HepG2 (cell line): Measurements from ENCODE around the gene CHDH. TPM values are rescaled to one million over a fixed set of nuclear protein-coding genes. Genes with fewer than 3 reads are reported as not detected.

ENCODE experiments used
- ATAC-seq: fragments of 200-7000 bp; cut with Tn5 transposase; 3 replicates; pipeline ENCODE4 v1.9.1; 2020; ENCODE audit warnings: mild to moderate bottlenecking, moderate library complexity
- BruUV-seq: library from RNA; stranded (reverse); fragments of 400-500 nt; replicated peaks from 2 replicates; lab custom pipeline; 2021; lab: Mats Ljungman, UMichigan
- CTCF ChIA-PET: fragments of 300-600 bp; formaldehyde crosslinking; extraction: SDS; loops from one replicate; lab custom pipeline; 2021; ENCODE audit warnings: low total read pairs, inconsistent platforms, low intra/inter-chr PET ratio; lab: Yijun Ruan, JAX
- POLR2A ChIA-PET: fragments of 350-600 bp; sonication (Branson Sonifier 250); formaldehyde crosslinking; loops from one replicate; lab custom pipeline; 2020; ENCODE audit warnings: antibody characterized with exemption, inconsistent platforms; lab: Yijun Ruan, JAX
- DNase-seq: peaks from one replicate; pipeline ENCODE4 v3.0.0-alpha.2; 2015; ENCODE audit warnings: low spot score
- FAIRE-seq: peaks from 3 replicates; lab custom pipeline; 2011; peaks lifted over from hg19 to GRCh38; lab: Jason Lieb, UNC
- H2AFZ ChIP-seq: one replicate; pipeline ENCODE4 v1.6.1; 2011; ENCODE audit warnings: low read length, inconsistent platforms
- H3K27ac ChIP-seq: fragments of 300-600 bp; 3 replicates; pipeline ENCODE4 v1.8.0; 2011; ENCODE audit warnings: mixed run types, mild to moderate bottlenecking, mixed read lengths, low read length, inconsistent platforms; ENCODE audit not compliant: insufficient read depth; ENCODE audit errors: extremely low read length
- H3K27me3 ChIP-seq, 2 experiments: fragments of 200-600 bp in 1 of 2; 2 replicates in 1 of 2; 3 replicates in 1 of 2; pipeline versions ENCODE4 v1.6.0 to v1.8.0; 2011; ENCODE audit warnings: low read length in 2 of 2, mild to moderate bottlenecking in 2 of 2, moderate library complexity in 2 of 2, inconsistent platforms in 1 of 2; ENCODE audit not compliant: insufficient read depth in 2 of 2, control insufficient read depth in 1 of 2
- H3K36me3 ChIP-seq, 2 experiments: fragments of 200-600 bp in 1 of 2; replicated peaks in 1 of 2; 2 replicates in 1 of 2; 3 replicates in 1 of 2; pipeline versions ENCODE4 v1.5.1 to v1.8.0; 2011; ENCODE audit warnings: low read length in 2 of 2, inconsistent platforms in 1 of 2; ENCODE audit not compliant: insufficient read depth in 2 of 2, control insufficient read depth in 1 of 2
- H3K4me1 ChIP-seq: 2 replicates; pipeline ENCODE4 v1.5.1; 2012; ENCODE audit warnings: low read length, inconsistent platforms; ENCODE audit not compliant: insufficient read depth
- H3K4me2 ChIP-seq: 2 replicates; pipeline ENCODE4 v1.6.0; 2011; ENCODE audit warnings: low read depth, low read length, inconsistent platforms
- H3K4me3 ChIP-seq, 3 experiments: fragments of 200-600 bp in 1 of 3; sonication (generic), shearing (Covaris generic) in 1 of 3; replicated peaks in 1 of 3; 2 replicates each; pipeline ENCODE4 v1.5.1; 2011 to 2016; ENCODE audit warnings: low read length in 3 of 3, inconsistent platforms in 2 of 3, low read depth in 2 of 3, mild to moderate bottlenecking in 2 of 3, control low read depth in 1 of 3, mixed read lengths in 1 of 3; ENCODE audit not compliant: insufficient read depth in 1 of 3
- H3K79me2 ChIP-seq: one replicate; pipeline ENCODE4 v1.6.1; 2011; ENCODE audit warnings: low read length, inconsistent platforms; ENCODE audit not compliant: insufficient read depth
- H3K9ac ChIP-seq: 2 replicates; pipeline ENCODE4 v1.6.0; 2011; ENCODE audit warnings: mild to moderate bottlenecking, low read depth, low read length, inconsistent platforms; ENCODE audit not compliant: insufficient read depth
- H3K9me3 ChIP-seq: 2 replicates; pipeline ENCODE4 v1.5.1; 2012; ENCODE audit warnings: mild to moderate bottlenecking, low read length
- H4K20me1 ChIP-seq: 2 replicates; pipeline ENCODE4 v1.6.0; 2011; ENCODE audit warnings: inconsistent platforms, mild to moderate bottlenecking, low read length, moderate library complexity; ENCODE audit not compliant: insufficient read depth
- AGO2 ChIP-seq: fragments of 200-400 bp; formaldehyde crosslinking; optimal IDR thresholded peaks from 2 replicates; pipeline ENCODE3; 2017; ENCODE audit warnings: mild to moderate bottlenecking, low read depth, low read length, moderate library complexity
- AKAP8 ChIP-seq: sonication (generic); formaldehyde crosslinking; IDR thresholded peaks from 2 replicates; pipeline ENCODE4 v1.5.1; 2020; ENCODE audit warnings: mild to moderate bottlenecking, missing genetic modification reagents
- CBX1 ChIP-seq: IDR thresholded peaks from one replicate; pipeline ENCODE4 v1.6.1; 2016; ENCODE audit warnings: antibody characterized with exemption, low read depth
- KAT8 ChIP-seq: IDR thresholded peaks from 2 replicates; pipeline ENCODE4 v1.6.1; 2016; ENCODE audit warnings: missing genetic modification reagents, missing compliant biosample characterization
- LCORL ChIP-seq, 2 experiments: fragments of 450-650 bp in 1 of 2; sonication (generic) in 1 of 2; formaldehyde crosslinking in 1 of 2; IDR thresholded peaks; 2 replicates each; pipeline versions ENCODE4 v1.5.0 to v1.6.1; 2017 to 2020; ENCODE audit warnings: antibody characterized with exemption in 1 of 2, missing genetic modification reagents in 1 of 2
- PAF1 ChIP-seq: IDR thresholded peaks from 2 replicates; pipeline ENCODE4 v1.6.1; 2016; ENCODE audit warnings: missing genetic modification reagents, missing compliant biosample characterization
- PHB2 ChIP-seq: fragments of 450-650 bp; IDR thresholded peaks from 2 replicates; pipeline ENCODE4 v1.6.1; 2018; ENCODE audit not compliant: partially characterized antibody
- POLR2AphosphoS5 ChIP-seq: IDR thresholded peaks from 2 replicates; pipeline ENCODE4 v1.6.1; 2012; ENCODE audit warnings: low read depth, low read length
- POLR2G ChIP-seq: fragments of 200-400 bp; formaldehyde crosslinking; IDR thresholded peaks from 2 replicates; pipeline ENCODE4 v1.6.1; 2018; ENCODE audit warnings: mild to moderate bottlenecking, low read depth, low read length, moderate library complexity
- RBM22 ChIP-seq: fragments of 200-400 bp; formaldehyde crosslinking; optimal IDR thresholded peaks from 2 replicates; pipeline ENCODE3; 2017; ENCODE audit warnings: mild to moderate bottlenecking, low read length, moderate library complexity
- ZBTB2 ChIP-seq: sonication (generic); formaldehyde crosslinking; IDR thresholded peaks from 2 replicates; pipeline ENCODE4 v1.8.0; 2022; ENCODE audit warnings: low read depth, missing genetic modification reagents
- ZMYM2 ChIP-seq: sonication (generic); formaldehyde crosslinking; IDR thresholded peaks from 2 replicates; pipeline ENCODE4 v1.8.0; 2022; ENCODE audit warnings: mild to moderate bottlenecking, missing genetic modification reagents
- ZNF512B ChIP-seq: sonication (generic); formaldehyde crosslinking; IDR thresholded peaks from 2 replicates; pipeline ENCODE4 v1.5.1; 2020; ENCODE audit warnings: missing genetic modification reagents, mild to moderate bottlenecking, borderline replicate concordance
- ZNF724P ChIP-seq: sonication (generic); formaldehyde crosslinking; IDR thresholded peaks from 2 replicates; pipeline ENCODE4 v1.8.0; 2022; ENCODE audit warnings: missing genetic modification reagents, borderline replicate concordance
- ZNF83 ChIP-seq: sonication (generic); formaldehyde crosslinking; IDR thresholded peaks from 2 replicates; pipeline ENCODE4 v1.4.0; 2020; ENCODE audit warnings: missing genetic modification reagents, mild to moderate bottlenecking, borderline replicate concordance
- WGBS: methylation state at CpG from one replicate; pipeline ENCODE4 v1.1.6; 2017; ENCODE audit warnings: low lambda C conversion rate; 5-methylcytosine and 5-hydroxymethylcytosine counted together
- in situ Hi-C: cut with HindIII; loops from 2 replicates; pipeline ENCODE4 v1.10.0; 2017; ENCODE audit warnings: low pct_unique_long_range_greater_than_20kb; ENCODE audit not compliant: extremely low pct_ligation_motif_present
- intact Hi-C: fragments of 100-400 bp; cut with micrococcal nuclease; formaldehyde crosslinking; loops from one replicate; pipeline ENCODE4 v1.10.0; 2022; ENCODE audit not compliant: unreplicated experiment
- polyA plus RNA-seq, 8 experiments: library from polyadenylated mRNA; depleted of rRNA in 3 of 8; stranded (reverse) in 7 of 8; unstranded in 1 of 8; fragments of >200 nt; fragmentation: Illumina TruSeq in 4 of 8; extraction: Trizol in 4 of 8; gene quantifications; 2 replicates each; pipeline versions ENCODE4 v1.2.1 to v1.2.3, GENCODE V29; 2011 to 2016; ENCODE audit warnings: low read depth in 4 of 8, missing spikeins in 1 of 8, mixed read lengths in 1 of 8; ENCODE audit not compliant: insufficient read depth in 1 of 8
- total RNA-seq, 5 experiments: library from RNA; depleted of rRNA; stranded (reverse); fragments of >200 nt; fragmentation: Illumina TruSeq; extraction: Trizol; gene quantifications; 2 replicates each; pipeline ENCODE4 v1.2.3, GENCODE V29; 2016; ENCODE audit warnings: low read depth in 1 of 5

Gene CHDH
- total and polyA plus RNA-seq, 2 of the 13 experiments (the other 11 are each of a cell fraction or from before 2014, with no cell fraction given): 28.1 to 48.9 TPM

- FAIRE-seq (no peak), ATAC-seq (no peak), DNase-seq (no peak)
- Histone ChIP-seq H3K79me2 (no peaks in the 10 kb centered on the region), H3K27me3 (no peaks in the 10 kb centered on the region), H3K4me3 (no peak overlapping the region), H3K36me3 (peaks cover 30 to 53% of the 10 kb centered on the region in 2 experiments), H3K4me1 (peaks cover 33% of the 10 kb centered on the region), H3K4me2 (no peak overlapping the region), H4K20me1 (peaks cover 14% of the 10 kb centered on the region), H3K9me3 (no peaks in the 10 kb centered on the region)
- 92% methylated on average over 7 of the region's 7 CpGs for WGBS
- intact Hi-C loops: no loop called here
- ChIA-PET POLR2A (interaction anchor here (12.1 kb wide), 1 partner anchor 27 kb away, joined by 156 read pairs; the partner anchor contains the start of gene CHDH), CTCF (no interaction called here)
- in situ Hi-C loops: no loop called here
- no TSS peak for BruUV-seq
- TF ChIP-seq ZMYM2 (CRISPR knock-in tag) (no peak), ZBTB2 (CRISPR knock-in tag) (no peak), AGO2 (peak; percentile 56), POLR2AphosphoS5 (peak; percentile 12; the same call in 1 of the 2 replicates), RBM22 (peak; percentile 64), ZNF724P (CRISPR knock-in tag) (no peak), AKAP8 (CRISPR knock-in tag) (0 out of 2 replicates have a peak, but pooled peaks have one; percentile 34)
- TF ChIP-seq, all 625 proteins: peak for 4
- Histone ChIP-seq H3K27ac (no peak overlapping the region), H2AFZ (no peak overlapping the region), H3K9ac (no peak overlapping the region)
Measured at GRCh38 chr3:53815651-53816050, 30.6 kb downstream of the CHDH start.

GRCh38 chr3:53815067-53815466 lies 31.2 kb downstream of the CHDH start:
- Histone ChIP-seq H3K9ac (no peak overlapping the region), H3K4me2 (no peak overlapping the region), H3K4me1 (peaks cover 27% of the 10 kb centered on the region), H3K4me3 (no peak overlapping the region), H4K20me1 (peaks cover 14% of the 10 kb centered on the region), H3K9me3 (no peaks in the 10 kb centered on the region), H3K36me3 (peaks cover 26 to 47% of the 10 kb centered on the region in 2 experiments), H3K27ac (no peak overlapping the region), H3K27me3 (no peaks in the 10 kb centered on the region), H3K79me2 (no peaks in the 10 kb centered on the region), H2AFZ (no peak overlapping the region)
- POLR2A ChIA-PET: interaction anchor here (12.1 kb wide), 1 partner anchor 28 kb away, joined by 156 read pairs; the partner anchor contains the start of gene CHDH
- 93% methylated on average over 4 of the region's 4 CpGs for WGBS
- intact Hi-C loops: no loop called here
- CTCF ChIA-PET: no interaction called here
- no peak for ATAC-seq
- no peak for DNase-seq
- no TSS peak for BruUV-seq
- in situ Hi-C loops: no loop called here
- no peak for FAIRE-seq
- TF ChIP-seq PHB2 (no peak), PAF1 (CRISPR knock-in tag) (peak; percentile 68; the same call in 1 of the 2 replicates), LCORL (IDR thresholded peaks at IDR 0.05) (no peak), LCORL (CRISPR knock-in tag; IDR thresholded peaks at IDR 0.05) (no peak), AGO2 (peak; percentile 13), CBX1 (no peak), ZNF512B (no peak), KAT8 (CRISPR knock-in tag) (no peak), ZNF83 (no peak), POLR2G (peak; percentile 56; the same call in 1 of the 2 replicates)
